Upper lobe of right lung (tissue), 1 donor: ENCODE results near the gene LUZP1. TPM values are rescaled to one million over a fixed set of nuclear protein-coding genes. Genes with fewer than 3 reads are reported as not detected.

Experiments
- ATAC-seq: fragments of 200-7000 bp; cut with Tn5 transposase; one replicate; pipeline ENCODE4 v1.9.1; 2020; ENCODE audit warnings: mild to moderate bottlenecking, moderate library complexity
- DNase-seq: peaks from one replicate; pipeline ENCODE4 v3.0.0-alpha.2; 2020
- H3K27ac ChIP-seq: fragments of 200-600 bp; one replicate; pipeline ENCODE4 v1.8.0; 2022
- H3K27me3 ChIP-seq: fragments of 200-600 bp; one replicate; pipeline ENCODE4 v1.8.0; 2022; ENCODE audit warnings: mild to moderate bottlenecking
- H3K36me3 ChIP-seq: fragments of 200-600 bp; one replicate; pipeline ENCODE4 v1.8.0; 2022
- H3K4me1 ChIP-seq: fragments of 200-600 bp; one replicate; pipeline ENCODE4 v1.8.0; 2022
- H3K4me3 ChIP-seq: fragments of 200-600 bp; one replicate; pipeline ENCODE4 v1.8.0; 2022; ENCODE audit warnings: mild to moderate bottlenecking
- H3K9me3 ChIP-seq: fragments of 200-600 bp; one replicate; pipeline ENCODE4 v1.8.0; 2022
- intact Hi-C: fragments of 100-400 bp; cut with DNase I; formaldehyde crosslinking; loops from one replicate; pipeline ENCODE4 v1.11.0; 2022
- total RNA-seq: library from RNA; stranded (reverse); fragmentation: NEBNext Ultra II Directional; extraction: Animal tissue kit (Norgen Biotek cat#: 25700); gene quantifications from one replicate; pipeline ENCODE4 v1.2.1, GENCODE V29; 2021
- TF ChIP-seq, protein P1 (sequence below): fragments of 200-600 bp; IDR thresholded peaks from one replicate; pipeline ENCODE4 v1.8.0; 2022; ENCODE audit warnings: antibody characterized with exemption
- donor health status: DM: no; HTN: yes; CAD: no; lungs with severe emphysema.

The LUZP1 gene
- total RNA-seq, 1 donor from 2014 or later = 36.4 TPM

DNA sequence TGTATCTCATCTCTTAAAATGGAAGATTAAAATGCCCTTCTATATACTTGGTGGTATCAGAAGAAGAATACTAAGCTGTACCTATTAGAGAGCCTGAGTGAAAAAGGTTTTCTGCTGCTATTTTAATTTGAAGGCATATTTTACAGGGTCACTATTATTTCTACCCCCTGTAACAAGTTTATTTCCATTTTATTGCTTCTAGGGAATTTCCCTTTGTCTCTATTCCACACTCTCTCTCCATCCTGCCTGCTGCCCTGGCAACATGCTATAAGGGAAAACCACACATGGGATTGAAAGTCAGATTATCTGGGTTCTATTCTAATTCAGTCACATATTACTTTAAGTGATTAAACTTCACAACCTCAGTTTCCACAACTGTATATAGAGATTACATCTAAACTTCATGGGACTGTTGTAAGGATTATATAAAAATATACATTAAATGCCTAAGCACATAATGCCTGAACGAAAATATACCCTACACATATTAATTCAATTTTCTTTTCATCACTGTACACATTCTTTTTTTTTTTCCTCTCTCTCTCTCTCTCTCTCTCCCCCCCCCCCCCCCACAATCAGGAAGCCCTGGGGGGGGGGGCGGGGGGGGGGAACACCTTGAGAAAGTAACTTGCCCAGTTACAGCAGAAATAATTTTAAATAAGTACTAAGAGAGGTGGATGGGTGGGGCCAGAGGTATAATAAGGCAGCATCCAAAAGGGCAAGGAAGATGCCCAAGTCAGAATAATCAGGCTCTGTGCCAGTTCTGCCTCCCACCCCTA is 51.5 kb downstream of the LUZP1 start:
- intact Hi-C loops = no loop called here
- Histone ChIP-seq H3K9me3 (no peaks in the 10 kb centered on the region), H3K27ac (no peak overlapping the region), H3K36me3 (no peaks in the 10 kb centered on the region), H3K27me3 (no peaks in the 10 kb centered on the region), H3K4me3 (no peak overlapping the region), H3K4me1 (peaks cover 30% of the 10 kb centered on the region)
- ATAC-seq (no peak), DNase-seq (no peak)
- TF ChIP-seq, protein P1, sequence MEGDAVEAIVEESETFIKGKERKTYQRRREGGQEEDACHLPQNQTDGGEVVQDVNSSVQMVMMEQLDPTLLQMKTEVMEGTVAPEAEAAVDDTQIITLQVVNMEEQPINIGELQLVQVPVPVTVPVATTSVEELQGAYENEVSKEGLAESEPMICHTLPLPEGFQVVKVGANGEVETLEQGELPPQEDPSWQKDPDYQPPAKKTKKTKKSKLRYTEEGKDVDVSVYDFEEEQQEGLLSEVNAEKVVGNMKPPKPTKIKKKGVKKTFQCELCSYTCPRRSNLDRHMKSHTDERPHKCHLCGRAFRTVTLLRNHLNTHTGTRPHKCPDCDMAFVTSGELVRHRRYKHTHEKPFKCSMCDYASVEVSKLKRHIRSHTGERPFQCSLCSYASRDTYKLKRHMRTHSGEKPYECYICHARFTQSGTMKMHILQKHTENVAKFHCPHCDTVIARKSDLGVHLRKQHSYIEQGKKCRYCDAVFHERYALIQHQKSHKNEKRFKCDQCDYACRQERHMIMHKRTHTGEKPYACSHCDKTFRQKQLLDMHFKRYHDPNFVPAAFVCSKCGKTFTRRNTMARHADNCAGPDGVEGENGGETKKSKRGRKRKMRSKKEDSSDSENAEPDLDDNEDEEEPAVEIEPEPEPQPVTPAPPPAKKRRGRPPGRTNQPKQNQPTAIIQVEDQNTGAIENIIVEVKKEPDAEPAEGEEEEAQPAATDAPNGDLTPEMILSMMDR = no peak

DNA sequence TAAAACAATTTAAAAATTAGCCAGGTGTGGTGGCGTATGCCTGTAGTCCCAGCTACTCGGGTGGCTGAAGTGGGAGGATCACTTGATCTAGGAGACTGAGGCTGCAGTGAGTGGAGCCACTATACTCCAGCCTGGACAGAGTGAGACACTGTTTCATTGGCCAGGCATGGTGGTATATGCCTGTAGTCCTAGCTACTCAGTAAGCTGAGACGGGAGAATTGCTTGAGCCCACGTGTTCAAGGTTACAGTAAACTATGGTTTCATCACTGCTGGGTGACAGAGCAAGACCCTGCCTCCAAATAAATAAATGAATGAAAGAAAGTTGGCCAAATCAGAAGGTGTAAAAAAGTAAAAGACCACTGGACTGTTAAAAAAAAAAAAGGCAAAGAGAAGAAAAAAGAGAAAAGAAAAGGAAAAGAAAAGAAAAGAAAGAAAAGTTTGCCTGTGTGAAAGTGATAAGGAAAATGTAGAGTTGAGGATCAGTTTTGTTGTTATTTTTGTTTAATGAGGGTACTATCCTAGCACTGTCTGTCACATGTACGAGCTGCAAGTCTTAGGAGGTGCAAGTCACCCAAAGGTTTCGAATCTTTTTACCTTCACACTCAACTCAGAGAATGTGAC is 52.3 kb downstream of the LUZP1 start:
- Histone ChIP-seq H3K36me3 (no peaks in the 10 kb centered on the region), H3K4me1 (peaks cover 33% of the 10 kb centered on the region), H3K27me3 (no peaks in the 10 kb centered on the region), H3K9me3 (no peaks in the 10 kb centered on the region), H3K27ac (no peak overlapping the region), H3K4me3 (no peak overlapping the region)
- no peak for ATAC-seq
- no peak for DNase-seq
- intact Hi-C loops = no loop called here
- TF ChIP-seq, protein P1 = no peak

DNA sequence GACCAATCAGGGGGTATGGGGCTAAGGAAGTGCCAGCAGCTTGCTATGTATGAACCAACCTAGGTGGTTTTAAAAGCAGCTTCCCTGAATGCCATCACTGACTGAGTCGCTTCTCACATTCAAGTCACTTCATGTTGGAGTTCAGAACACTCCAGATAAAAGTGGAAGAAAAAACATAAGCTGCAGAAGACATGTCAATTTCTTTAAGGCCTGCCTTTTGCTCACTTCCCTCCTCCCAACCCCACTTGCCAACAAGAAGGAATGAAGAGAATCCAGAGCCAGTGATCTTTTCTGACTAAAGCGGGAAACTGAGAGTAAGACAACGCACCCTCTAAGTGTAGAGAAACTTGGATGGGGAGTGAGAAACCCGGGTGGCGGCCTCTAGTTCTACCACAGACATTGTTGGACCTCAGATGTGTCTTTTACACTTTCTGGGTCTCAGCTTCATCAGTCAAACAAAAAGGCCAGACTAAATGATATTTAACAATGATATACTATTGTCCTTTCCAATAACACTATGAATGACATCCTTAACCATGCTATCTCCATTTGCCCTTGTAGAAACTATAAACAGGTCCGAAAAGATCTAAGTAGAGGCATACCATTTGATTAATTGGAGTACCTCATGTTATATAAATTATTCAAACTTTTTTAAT is 54.1 kb downstream of the LUZP1 start:
- H3K36me3 ChIP-seq = no peaks in the 10 kb centered on the region
- TF ChIP-seq, protein P1 = no peak
- H3K9me3 ChIP-seq = no peaks in the 10 kb centered on the region
- intact Hi-C loops = no loop called here
- ATAC-seq = no peak
- no peaks in the 10 kb centered on the region for H3K27me3 ChIP-seq
- DNase-seq = no peak
- H3K27ac ChIP-seq = no peak overlapping the region
- H3K4me3 ChIP-seq = no peak overlapping the region
- peaks cover 31% of the 10 kb centered on the region for H3K4me1 ChIP-seq

DNA sequence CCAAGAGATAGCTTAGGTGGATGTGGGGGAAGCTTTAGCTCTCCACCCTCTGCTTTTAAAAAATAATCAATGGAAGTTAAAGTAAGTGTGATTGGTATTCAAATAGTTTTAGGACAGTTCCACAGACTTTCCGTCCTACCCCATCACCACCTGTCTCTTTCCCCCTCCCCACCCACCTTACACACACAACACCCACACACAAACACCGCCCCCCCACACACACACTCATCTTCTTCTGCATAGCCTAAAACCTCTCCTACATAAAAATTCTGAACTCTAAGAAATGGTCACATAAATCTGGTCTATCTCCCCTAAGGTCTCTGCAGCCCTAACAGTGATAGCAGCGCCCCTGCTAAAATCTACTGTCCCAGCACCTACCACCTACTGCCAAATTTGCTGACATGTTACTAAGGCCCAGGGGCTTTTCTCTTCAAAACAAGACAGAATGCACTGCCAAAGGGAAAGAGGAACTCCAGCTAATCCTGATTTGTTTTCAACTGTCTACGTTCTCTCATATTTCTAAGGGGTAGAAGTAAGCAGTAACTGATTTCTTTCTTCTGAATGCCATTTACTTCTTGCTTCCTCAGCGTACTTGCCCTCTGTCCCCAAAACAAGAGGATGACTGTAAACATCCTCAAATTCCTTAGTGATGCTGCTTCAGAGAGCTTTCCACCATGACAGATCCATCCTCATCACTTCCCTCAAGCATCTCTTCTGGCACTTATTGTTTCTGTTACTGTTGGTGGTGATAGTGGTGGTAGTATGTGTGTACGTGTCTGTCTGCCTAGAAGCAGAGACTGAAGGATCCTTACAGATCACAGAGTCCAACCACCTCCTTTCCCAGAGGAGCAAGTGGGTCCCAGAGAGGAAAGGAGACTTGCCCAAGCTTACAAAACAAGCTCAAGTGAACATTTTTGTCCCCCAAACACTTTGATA is 56.8 kb downstream of the LUZP1 start:
- DNase-seq (no peak), ATAC-seq (no peak)
- TF ChIP-seq, protein P1 = no peak
- H3K9me3 ChIP-seq = no peaks in the 10 kb centered on the region
- peaks cover 12% of the 10 kb centered on the region for H3K36me3 ChIP-seq
- H3K27ac ChIP-seq = no peak overlapping the region
- H3K27me3 ChIP-seq = no peaks in the 10 kb centered on the region
- intact Hi-C loops = no loop called here
- peaks cover 27% of the 10 kb centered on the region for H3K4me1 ChIP-seq
- H3K4me3 ChIP-seq = no peak overlapping the region

DNA sequence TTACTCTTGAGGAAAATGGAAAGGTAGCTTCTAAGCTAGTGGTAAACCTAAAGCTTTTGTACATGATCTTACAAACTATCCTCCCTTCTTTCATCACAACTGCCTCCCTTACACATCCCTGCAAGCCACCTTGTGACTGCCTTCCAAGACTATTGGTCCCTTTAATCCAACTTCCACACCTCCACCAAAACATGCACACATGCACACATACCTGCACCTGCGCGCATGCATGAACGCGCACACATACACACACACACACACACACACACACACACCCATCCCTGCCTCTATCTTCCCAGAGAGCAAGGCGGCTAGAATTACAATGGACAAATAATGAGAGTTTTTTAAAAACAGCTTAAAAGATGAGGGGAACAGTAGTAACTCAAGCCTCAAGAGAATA is 58.3 kb downstream of the LUZP1 start:
- H3K27me3 ChIP-seq = no peaks in the 10 kb centered on the region
- peaks cover 17% of the 10 kb centered on the region for H3K36me3 ChIP-seq
- H3K27ac ChIP-seq = no peak overlapping the region
- peaks cover 25% of the 10 kb centered on the region for H3K4me1 ChIP-seq
- DNase-seq (no peak), ATAC-seq (no peak)
- intact Hi-C loops = no loop called here
- TF ChIP-seq, protein P1 = no peak
- H3K4me3 ChIP-seq = no peak overlapping the region
- no peaks in the 10 kb centered on the region for H3K9me3 ChIP-seq
